OCI-M2 (cell line): ENCODE results near the gene CRY2.
A peak's percentile ranks its signal among the peaks of the same experiment; 100 is the strongest.
"Not testable (repeated sequence)": the region's sequence is repeated elsewhere in the genome, so short reads cannot be mapped to it uniquely, and the experiment has no call there.

Experiments
- DNase-seq: peaks from one replicate; lab custom pipeline; 2025; ENCODE audit not compliant: unreplicated experiment; lab: John Stamatoyannopoulos, UW

CRY2 gene

GRCh38 chr11:45846974-45847910 is at the start of gene CRY2:
CRY2 (plus strand) TSS chr11:45847475; CDS start chr11:45847491, 16 bp downstream.
- DNase-seq, result peak; percentile 78

DNA sequence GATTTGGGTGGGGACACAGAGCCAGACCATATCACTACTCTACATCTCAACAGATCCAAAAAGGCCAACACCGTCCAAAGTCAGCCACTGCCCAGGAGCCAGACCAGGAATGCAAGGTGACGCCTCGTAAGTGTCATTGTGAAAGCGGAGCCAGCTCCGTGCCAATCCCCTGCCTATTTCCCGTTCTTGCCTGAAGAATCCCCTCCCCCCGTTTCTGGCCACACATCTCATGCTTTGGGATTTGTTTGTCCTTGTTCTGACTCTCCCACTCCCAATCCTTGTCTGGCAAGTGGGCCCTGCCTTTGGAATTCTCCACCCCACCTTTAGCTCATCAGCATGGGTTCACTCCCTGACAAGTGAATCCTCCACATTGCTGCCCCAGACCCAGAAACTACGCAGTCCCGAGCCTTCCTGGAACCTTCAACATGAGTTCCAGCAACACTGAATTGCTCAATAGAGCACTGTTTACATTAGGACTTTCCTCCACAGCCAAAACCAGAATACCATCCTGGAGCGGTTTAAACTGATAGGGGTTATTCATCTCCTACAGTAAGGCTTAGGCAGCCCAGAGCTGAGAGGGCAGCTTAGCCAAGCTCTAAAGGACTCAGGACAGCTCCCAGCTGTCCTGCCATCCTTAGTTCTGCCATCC is 48.4 kb upstream of the CRY2 start:
- DNase-seq, result no peak

DNA sequence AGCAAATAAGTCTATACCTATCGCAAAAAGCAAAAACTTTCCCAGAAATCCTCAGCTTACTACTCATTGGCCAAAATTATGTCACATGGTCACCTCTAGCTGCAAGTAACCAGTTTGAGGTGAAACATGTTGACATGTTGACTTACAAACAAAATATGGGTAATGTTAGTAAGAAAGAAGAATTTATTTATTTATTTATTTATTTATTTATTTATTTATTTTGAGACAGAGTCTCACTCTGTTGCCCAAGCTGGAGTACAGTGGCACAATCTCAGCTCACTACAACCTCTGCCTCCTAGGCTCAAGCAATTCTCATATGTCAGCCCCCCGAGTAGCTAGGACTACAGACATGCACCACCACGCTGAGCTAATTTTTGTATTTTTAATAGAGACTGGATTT is 47.7 kb upstream of the CRY2 start:
- no peak for DNase-seq

DNA sequence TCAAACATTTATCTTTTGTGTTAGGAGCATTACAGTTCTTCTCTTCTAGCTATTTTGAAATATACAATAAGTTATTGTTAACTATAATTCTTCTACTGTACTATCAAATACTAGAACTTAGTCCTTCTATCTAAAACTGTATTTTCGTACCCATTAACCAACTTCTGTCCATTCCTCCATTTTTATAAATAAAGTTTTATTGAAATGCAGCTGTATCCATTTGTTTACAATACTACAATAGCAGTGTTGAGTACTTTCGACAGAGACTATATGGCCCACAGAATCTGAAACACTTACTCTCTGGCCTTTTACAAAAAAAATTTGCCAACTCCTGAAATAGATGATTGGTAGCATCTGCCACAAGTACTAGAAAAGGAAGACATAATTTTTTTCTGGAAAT is 47.0 kb upstream of the CRY2 start:
- no peak for DNase-seq

GRCh38 chr11:45801723-45802315 is 45.5 kb upstream of the CRY2 start:
- no peak for DNase-seq

DNA sequence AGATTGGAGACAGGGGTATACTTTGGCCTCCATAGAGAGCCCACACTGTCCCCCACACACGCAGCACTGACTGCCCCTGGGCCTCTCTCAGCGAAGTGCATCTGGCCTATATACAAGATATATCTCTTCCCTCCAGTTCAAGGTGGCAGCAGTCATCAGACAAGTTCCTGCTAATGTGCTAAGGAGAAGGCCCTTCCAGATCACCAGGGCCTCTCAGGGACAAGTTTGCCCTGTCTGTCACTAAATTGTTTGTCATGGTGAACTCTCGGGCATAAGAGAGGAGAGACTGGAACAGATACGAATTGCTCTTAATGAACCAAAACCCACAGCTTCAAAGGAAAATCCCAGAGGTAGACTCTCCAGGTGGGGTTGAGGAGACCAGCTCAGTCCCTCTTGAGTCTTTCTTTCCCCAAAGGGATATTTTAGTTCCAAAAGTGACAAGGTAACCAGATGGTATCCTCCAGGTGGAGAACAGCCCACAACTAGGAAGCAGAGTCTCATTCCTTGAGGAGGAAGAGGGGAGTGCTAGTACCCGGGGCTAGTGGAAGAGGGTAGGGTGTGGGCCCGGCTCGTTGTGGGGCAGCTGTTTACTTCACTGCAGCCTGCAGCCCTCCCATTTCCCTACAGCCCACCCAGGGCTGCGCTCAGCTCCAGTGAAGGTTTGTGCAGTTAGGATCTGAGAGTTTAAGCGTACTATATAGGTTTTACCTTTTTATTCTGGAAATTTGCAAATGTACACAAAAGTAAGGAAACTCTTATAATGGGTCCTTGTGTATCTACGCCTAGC is 44.6 kb upstream of the CRY2 start:
- DNase-seq, result no peak

GRCh38 chr11:45803971-45804760 is 43.1 kb upstream of the CRY2 start:
- no peak for DNase-seq

DNA sequence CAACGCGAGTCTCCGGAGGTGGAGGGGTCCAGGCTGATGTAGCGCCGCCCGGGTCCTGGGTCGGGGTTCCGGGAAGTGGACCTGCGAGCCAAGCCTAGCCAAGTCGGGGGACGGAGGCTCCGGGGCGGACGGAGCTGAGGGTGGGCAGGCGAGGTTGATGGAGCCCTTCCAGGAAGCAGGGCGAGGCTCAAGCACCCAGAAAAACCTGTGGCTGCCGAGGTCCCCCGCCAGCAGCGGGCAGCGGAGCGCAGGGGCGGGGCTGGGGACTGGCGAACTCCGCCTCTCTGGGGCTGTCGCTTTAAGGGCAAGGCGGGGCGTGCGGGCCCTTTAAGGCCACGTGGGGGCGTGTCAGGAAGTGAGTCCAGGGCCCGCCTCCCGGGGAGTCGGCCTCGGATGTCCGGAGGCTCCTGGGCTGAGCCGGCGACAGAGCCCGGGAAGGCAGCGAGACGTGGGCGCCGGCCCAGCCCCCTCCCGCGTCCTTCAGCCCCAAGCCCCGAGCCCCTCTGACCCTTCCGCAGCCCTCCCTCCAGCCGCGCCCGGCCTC is 42.4 kb upstream of the CRY2 start, which contains the start of gene SLC35C1:
Gene SLC35C1 (plus strand): TSS at position 389 of the 544 bp plus-strand sequence. CDS start 653 bp downstream, outside the sequence.
- DNase-seq, result peak; percentile 49

DNA sequence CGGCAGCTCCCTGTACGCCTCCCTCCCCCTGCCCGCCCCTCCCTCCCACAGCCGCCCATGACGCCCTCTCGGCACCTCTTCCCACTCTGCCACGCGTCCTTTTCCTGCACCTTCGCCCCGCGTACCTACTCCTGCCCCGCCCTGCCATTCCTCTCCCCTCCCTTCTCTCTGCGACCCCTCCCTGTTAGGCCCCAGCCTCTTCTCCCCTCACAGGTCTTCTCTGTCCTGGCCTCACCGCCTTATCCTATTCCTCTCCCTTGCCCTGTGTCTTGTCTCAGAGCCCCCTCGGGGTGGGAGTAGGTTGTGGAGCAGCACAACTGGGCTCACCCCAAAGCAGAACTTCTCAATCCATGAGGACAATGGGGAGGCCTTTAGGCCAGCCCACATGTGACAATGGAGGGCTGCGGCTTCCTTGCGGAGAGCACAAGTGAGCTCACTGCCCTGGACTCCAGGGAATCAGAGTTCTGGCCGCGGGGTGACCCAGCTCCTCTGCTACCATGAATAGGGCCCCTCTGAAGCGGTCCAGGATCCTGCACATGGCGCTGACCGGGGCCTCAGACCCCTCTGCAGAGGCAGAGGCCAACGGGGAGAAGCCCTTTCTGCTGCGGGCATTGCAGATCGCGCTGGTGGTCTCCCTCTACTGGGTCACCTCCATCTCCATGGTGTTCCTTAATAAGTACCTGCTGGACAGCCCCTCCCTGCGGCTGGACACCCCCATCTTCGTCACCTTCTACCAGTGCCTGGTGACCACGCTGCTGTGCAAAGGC is 41.8 kb upstream of the CRY2 start:
- no peak for DNase-seq

GRCh38 chr11:45806072-45806933 is 41.0 kb upstream of the CRY2 start:
- DNase-seq, result no peak

- DNase-seq, result no peak
These were observed 40.1 kb upstream of the CRY2 start for GRCh38 chr11:45806937-45807791.

- no peak for DNase-seq
These were observed 39.5 kb upstream of the CRY2 start for GRCh38 chr11:45807792-45808238.

GRCh38 chr11:45808427-45808826 is 38.8 kb upstream of the CRY2 start:
- DNase-seq, result not testable (repeated sequence)

- DNase-seq, result no peak
These were observed 37.5 kb upstream of the CRY2 start for GRCh38 chr11:45809456-45810395.

GRCh38 chr11:45810431-45811108 is 36.7 kb upstream of the CRY2 start:
- DNase-seq, result no peak

DNA sequence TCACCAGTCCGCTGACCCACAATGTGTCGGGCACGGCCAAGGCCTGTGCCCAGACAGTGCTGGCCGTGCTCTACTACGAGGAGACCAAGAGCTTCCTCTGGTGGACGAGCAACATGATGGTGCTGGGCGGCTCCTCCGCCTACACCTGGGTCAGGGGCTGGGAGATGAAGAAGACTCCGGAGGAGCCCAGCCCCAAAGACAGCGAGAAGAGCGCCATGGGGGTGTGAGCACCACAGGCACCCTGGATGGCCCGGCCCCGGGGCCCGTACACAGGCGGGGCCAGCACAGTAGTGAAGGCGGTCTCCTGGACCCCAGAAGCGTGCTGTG is 36.2 kb upstream of the CRY2 start:
- DNase-seq, result no peak
